Natural killer cell (primary cell): ENCODE results near the gene ZNF236. TPM values are rescaled to one million over a fixed set of nuclear protein-coding genes. Genes with fewer than 3 reads are reported as not detected.

Experiments used
- ATAC-seq, 3 donors: fragments of 150-1000 bp in 2 of 3; fragments of 200-7000 bp in 1 of 3; cut with Tn5 transposase; 1 replicate in 1 of 3; 2 replicates in 2 of 3; pipeline ENCODE4 v1.10.0; 2021; ENCODE audit warnings: mild to moderate bottlenecking in 2 of 3, moderate library complexity in 2 of 3
- DNase-seq, 2 donors: peaks; one replicate each; pipeline versions ENCODE4 v3.0.0 to v3.0.0-alpha.2; 2013 to 2021; ENCODE audit warnings: mixed read lengths in 1 of 2
- H3K27ac ChIP-seq: one replicate; pipeline ENCODE4 v1.5.1; 2013; ENCODE audit warnings: mild to moderate bottlenecking, low read length
- H3K27me3 ChIP-seq: one replicate; pipeline ENCODE4 v1.6.1; 2013; ENCODE audit warnings: low read length; ENCODE audit not compliant: control insufficient read depth, insufficient read depth
- H3K36me3 ChIP-seq: one replicate; pipeline ENCODE4 v1.6.1; 2013; ENCODE audit warnings: low read length; ENCODE audit not compliant: control insufficient read depth, insufficient read depth
- H3K4me1 ChIP-seq: one replicate; pipeline ENCODE4 v1.6.1; 2013; ENCODE audit warnings: low read length; ENCODE audit not compliant: control insufficient read depth, insufficient read depth
- H3K4me3 ChIP-seq: one replicate; pipeline ENCODE4 v1.5.1; 2013; ENCODE audit warnings: low read length
- H3K9me3 ChIP-seq: one replicate; pipeline ENCODE4 v1.6.1; 2013; ENCODE audit warnings: low read length; ENCODE audit not compliant: control insufficient read depth, insufficient read depth
- H3K27ac Mint-ChIP-seq, 2 donors: one replicate each; pipeline ENCODE4 v1.8.0; 2022; ENCODE audit warnings: mild to moderate bottlenecking in 2 of 2, mixed read lengths in 2 of 2, moderate library complexity in 1 of 2
- H3K27me3 Mint-ChIP-seq, 2 donors: one replicate each; pipeline ENCODE4 v1.8.0; 2022; ENCODE audit warnings: low read depth in 2 of 2, mixed read lengths in 2 of 2
- H3K36me3 Mint-ChIP-seq: one replicate; pipeline ENCODE4 v1.8.0; 2022; ENCODE audit warnings: mixed read lengths
- H3K4me1 Mint-ChIP-seq, 2 donors: one replicate each; pipeline ENCODE4 v1.8.0; 2022; ENCODE audit warnings: mixed read lengths in 2 of 2
- H3K4me3 Mint-ChIP-seq: one replicate; pipeline ENCODE4 v1.8.0; 2022; ENCODE audit warnings: mild to moderate bottlenecking, moderate library complexity, mixed read lengths
- H3K9me3 Mint-ChIP-seq, 2 donors: one replicate each; pipeline ENCODE4 v1.8.0; 2022; ENCODE audit warnings: mixed read lengths in 2 of 2
- WGBS: methylation state at CpG from one replicate; pipeline ENCODE4 v1.1.7; 2013; ENCODE audit warnings: missing lambda C conversion rate; ENCODE audit not compliant: insufficient coverage; 5-methylcytosine and 5-hydroxymethylcytosine counted together
- intact Hi-C: fragments of 100-400 bp; cut with micrococcal nuclease; formaldehyde crosslinking; loops from one replicate; pipeline ENCODE4 v1.14.2; 2022
- total RNA-seq, 4 donors: library from RNA; stranded (reverse); fragments of 120-200 nt in 1 of 4; gene quantifications; one replicate each; pipeline versions ENCODE4 v1.2.3 to v1.2.4, GENCODE V29; 2013 to 2022
- TF ChIP-seq, protein P1 (sequence below): fragments of 200-600 bp; IDR thresholded peaks from one replicate; pipeline ENCODE4 v1.8.0; 2022; ENCODE audit warnings: antibody characterized with exemption

The ZNF236 gene
- total RNA-seq, 3 donors from 2014 or later (not counting 1 experiment from before 2014, with no cell fraction given) = 35.1 to 42.2 (median 39.7) TPM

DNA sequence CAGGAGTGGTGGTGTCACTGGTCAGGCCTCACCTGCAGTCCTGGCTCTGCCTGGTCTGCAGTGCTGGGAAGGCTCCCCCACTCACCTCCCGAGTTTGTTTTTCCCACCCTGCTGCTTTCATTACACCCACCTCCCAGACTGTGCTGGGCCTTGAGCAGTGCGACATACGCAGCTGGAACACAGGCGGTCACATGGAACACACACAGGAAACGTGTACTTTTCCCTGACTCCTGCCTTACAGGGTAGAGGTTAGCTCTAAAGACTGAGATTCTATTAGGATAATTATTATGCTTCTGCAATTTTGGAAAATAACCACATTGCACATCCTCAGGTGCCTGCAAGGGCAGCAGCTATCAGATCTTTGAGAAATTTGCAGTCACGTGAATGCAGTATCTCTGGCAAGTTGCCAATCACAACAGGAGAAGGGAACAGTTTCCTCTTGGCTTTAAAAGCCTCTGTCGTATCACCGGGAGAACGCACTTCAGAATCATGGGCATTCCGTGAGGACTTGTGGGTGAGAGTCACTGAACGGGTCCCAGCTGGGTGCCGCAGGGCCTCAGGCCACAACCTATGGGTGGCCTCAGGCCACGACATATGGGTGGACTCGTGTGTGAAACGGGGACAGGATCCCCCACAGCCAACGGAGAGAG lies 136.5 kb downstream of the ZNF236 start:
- DNase-seq (no peak), ATAC-seq (no peak)
- no peaks in the 10 kb centered on the region for H3K9me3 Mint-ChIP-seq
- peaks cover 30 to 33% of the 10 kb centered on the region in 2 donors for H3K4me1 Mint-ChIP-seq
- intact Hi-C loops = no loop called here
- Histone ChIP-seq H3K36me3 (peaks cover 39% of the 10 kb centered on the region), H3K27me3 (no peaks in the 10 kb centered on the region), H3K4me3 (no peak overlapping the region), H3K9me3 (no peaks in the 10 kb centered on the region), H3K27ac (no peak overlapping the region), H3K4me1 (no peaks in the 10 kb centered on the region)
- TF ChIP-seq, protein P1, sequence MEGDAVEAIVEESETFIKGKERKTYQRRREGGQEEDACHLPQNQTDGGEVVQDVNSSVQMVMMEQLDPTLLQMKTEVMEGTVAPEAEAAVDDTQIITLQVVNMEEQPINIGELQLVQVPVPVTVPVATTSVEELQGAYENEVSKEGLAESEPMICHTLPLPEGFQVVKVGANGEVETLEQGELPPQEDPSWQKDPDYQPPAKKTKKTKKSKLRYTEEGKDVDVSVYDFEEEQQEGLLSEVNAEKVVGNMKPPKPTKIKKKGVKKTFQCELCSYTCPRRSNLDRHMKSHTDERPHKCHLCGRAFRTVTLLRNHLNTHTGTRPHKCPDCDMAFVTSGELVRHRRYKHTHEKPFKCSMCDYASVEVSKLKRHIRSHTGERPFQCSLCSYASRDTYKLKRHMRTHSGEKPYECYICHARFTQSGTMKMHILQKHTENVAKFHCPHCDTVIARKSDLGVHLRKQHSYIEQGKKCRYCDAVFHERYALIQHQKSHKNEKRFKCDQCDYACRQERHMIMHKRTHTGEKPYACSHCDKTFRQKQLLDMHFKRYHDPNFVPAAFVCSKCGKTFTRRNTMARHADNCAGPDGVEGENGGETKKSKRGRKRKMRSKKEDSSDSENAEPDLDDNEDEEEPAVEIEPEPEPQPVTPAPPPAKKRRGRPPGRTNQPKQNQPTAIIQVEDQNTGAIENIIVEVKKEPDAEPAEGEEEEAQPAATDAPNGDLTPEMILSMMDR = no peak
- peaks cover 29% of the 10 kb centered on the region for H3K36me3 Mint-ChIP-seq
- no peaks in the 10 kb centered on the region for H3K27me3 Mint-ChIP-seq
- H3K27ac Mint-ChIP-seq = no peak overlapping the region
- H3K4me3 Mint-ChIP-seq = no peak overlapping the region
- WGBS = 88% methylated on average over 16 of the region's 16 CpGs

DNA sequence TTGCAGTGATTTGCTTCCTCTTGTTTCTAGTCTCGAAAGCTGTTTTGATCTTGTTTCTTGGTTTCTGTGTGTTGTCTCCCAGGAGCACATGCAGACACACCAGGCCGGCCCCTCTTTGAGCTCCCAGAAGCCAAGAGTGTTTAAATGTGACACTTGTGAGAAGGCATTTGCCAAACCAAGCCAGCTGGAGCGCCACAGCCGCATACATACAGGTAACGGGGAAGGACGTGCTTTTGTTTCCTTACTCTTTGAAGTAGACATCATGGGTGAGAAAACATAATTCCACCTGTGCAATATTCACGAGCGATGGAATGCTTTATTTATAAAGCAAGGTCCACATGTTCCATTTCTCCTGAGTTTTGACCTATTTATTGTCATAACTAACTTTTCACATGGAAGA lies 137.2 kb downstream of the ZNF236 start:
- Mint-ChIP-seq H3K36me3 (peaks cover 29% of the 10 kb centered on the region), H3K27ac (no peak overlapping the region), H3K9me3 (no peaks in the 10 kb centered on the region), H3K4me3 (no peak overlapping the region), H3K4me1 (peaks cover 37% of the 10 kb centered on the region in 2 donors), H3K27me3 (no peaks in the 10 kb centered on the region)
- Histone ChIP-seq H3K27me3 (no peaks in the 10 kb centered on the region), H3K36me3 (peaks cover 32% of the 10 kb centered on the region), H3K9me3 (no peaks in the 10 kb centered on the region), H3K4me1 (no peaks in the 10 kb centered on the region), H3K27ac (no peak overlapping the region), H3K4me3 (no peak overlapping the region)
- ATAC-seq (no peak), DNase-seq (no peak)
- 88% methylated on average over 8 of the region's 8 CpGs for WGBS
- TF ChIP-seq, protein P1 = no peak
- intact Hi-C loops = no loop called here

DNA sequence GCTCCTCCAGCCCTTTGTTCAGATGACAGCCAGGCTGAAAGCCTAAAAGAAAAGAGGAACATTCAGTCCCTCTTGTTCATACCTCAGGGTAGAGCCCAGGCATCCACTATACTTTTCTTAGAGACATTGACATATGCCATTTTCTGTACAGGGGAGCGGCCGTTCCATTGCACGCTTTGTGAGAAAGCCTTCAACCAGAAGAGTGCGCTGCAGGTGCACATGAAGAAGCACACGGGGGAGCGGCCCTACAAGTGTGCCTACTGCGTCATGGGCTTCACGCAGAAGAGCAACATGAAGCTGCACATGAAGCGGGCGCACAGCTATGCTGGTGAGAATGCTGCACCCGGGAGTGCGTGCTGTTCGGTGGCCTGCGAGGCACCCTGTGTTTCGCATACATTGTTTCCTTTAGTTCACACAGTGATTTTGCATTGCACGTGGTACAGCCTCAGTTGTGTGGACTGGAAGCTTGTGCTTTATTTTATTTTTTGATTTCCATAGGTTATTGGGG lies 138.2 kb downstream of the ZNF236 start:
- H3K36me3 ChIP-seq = peaks cover 32% of the 10 kb centered on the region
- no peak overlapping the region for H3K4me3 ChIP-seq
- no peaks in the 10 kb centered on the region for H3K9me3 ChIP-seq
- peak in 1 of 3 donors; percentile 27 for ATAC-seq
- H3K27ac ChIP-seq = no peak overlapping the region
- no peaks in the 10 kb centered on the region for H3K4me1 ChIP-seq
- no peaks in the 10 kb centered on the region for H3K27me3 ChIP-seq
- Mint-ChIP-seq H3K9me3 (no peaks in the 10 kb centered on the region), H3K27ac (no peak overlapping the region), H3K4me1 (peaks cover 37 to 44% of the 10 kb centered on the region in 2 donors), H3K4me3 (no peak overlapping the region), H3K36me3 (peaks cover 29% of the 10 kb centered on the region), H3K27me3 (no peaks in the 10 kb centered on the region)
- TF ChIP-seq, protein P1 = no peak
- intact Hi-C loops = no loop called here
- no peak for DNase-seq
- 96% methylated on average over 16 of the region's 16 CpGs for WGBS

DNA sequence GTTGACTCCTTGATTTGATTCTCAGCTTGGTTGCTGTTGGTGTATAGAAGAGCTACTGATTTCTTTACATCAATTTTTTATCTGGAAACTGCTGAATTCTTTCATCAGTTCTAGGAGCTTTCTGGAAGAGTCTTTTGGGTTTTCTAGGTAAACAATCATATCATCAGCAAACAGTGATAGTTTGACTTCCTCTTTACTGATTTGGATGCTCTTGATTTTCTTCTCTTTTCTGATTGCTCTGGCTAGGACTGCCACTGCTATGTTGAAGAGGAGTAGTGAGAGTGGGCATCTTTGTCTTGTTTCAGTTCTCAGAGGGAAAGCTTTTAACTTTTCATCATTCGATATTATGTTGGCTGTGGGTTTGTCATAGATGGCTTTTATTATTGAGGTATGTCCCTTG lies 140.5 kb downstream of the ZNF236 start:
- H3K4me3 ChIP-seq = no peak overlapping the region
- no peak for DNase-seq
- H3K27ac ChIP-seq = no peak overlapping the region
- H3K4me1 ChIP-seq = peaks cover 3% of the 10 kb centered on the region
- H3K4me3 Mint-ChIP-seq = no peak overlapping the region
- peaks cover 23 to 37% of the 10 kb centered on the region in 2 donors for H3K4me1 Mint-ChIP-seq
- peaks cover 29% of the 10 kb centered on the region for H3K36me3 Mint-ChIP-seq
- no peaks in the 10 kb centered on the region for H3K9me3 Mint-ChIP-seq
- peak overlapping the region in 1 of 2 donors; percentile 25 for H3K27ac Mint-ChIP-seq
- no peak for ATAC-seq
- H3K27me3 ChIP-seq = no peaks in the 10 kb centered on the region
- intact Hi-C loops = no loop called here
- H3K36me3 ChIP-seq = peaks cover 20% of the 10 kb centered on the region
- 100% methylated on average over 1 of the region's 1 CpG for WGBS
- H3K9me3 ChIP-seq = no peaks in the 10 kb centered on the region
- H3K27me3 Mint-ChIP-seq = no peaks in the 10 kb centered on the region
- TF ChIP-seq, protein P1 = no peak
